Mammary microvascular endothelial cell (primary cell): ENCODE data around the gene AIG1. TPM values are rescaled to one million over a fixed set of nuclear protein-coding genes. Genes with fewer than 3 reads are reported as not detected.

ENCODE experiments used
- total RNA-seq: library from RNA; depleted of rRNA; stranded (reverse); fragments of >200 nt; gene quantifications from 2 replicates; pipeline ENCODE4 v1.2.3, GENCODE V29; 2015

Gene AIG1, protein sequence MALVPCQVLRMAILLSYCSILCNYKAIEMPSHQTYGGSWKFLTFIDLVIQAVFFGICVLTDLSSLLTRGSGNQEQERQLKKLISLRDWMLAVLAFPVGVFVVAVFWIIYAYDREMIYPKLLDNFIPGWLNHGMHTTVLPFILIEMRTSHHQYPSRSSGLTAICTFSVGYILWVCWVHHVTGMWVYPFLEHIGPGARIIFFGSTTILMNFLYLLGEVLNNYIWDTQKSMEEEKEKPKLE
- 18.9 and 21.9 TPM in 2 replicates for total RNA-seq

GRCh38 chr6:143060806-143061596 is at the start of gene AIG1:
TSS of gene AIG1 (plus strand) at chr6:143060889. CDS start at chr6:143060926, 37 bp downstream.

Other genes starting within 250 kb of the AIG1 start
- gene HIVEP2, start 115.7 kb upstream of the AIG1 start, total RNA-seq: 4.3 and 4.8 TPM in 2 replicates